Endothelial cell of umbilical vein (primary cell): ENCODE measurements around the gene HNRNPLL.

ENCODE experiments used
- EZH2 ChIP-seq: IDR thresholded peaks from 2 replicates; pipeline ENCODE4 v1.6.1; 2012; ENCODE audit warnings: borderline replicate concordance, low read depth, mild to moderate bottlenecking, moderate library complexity, low read length, inconsistent platforms; ENCODE audit not compliant: severe bottlenecking
- FOS ChIP-seq: IDR thresholded peaks from 2 replicates; pipeline ENCODE4 v1.6.1; 2011; ENCODE audit warnings: mild to moderate bottlenecking, low read length, moderate library complexity, borderline replicate concordance; ENCODE audit not compliant: insufficient read depth
- JUN ChIP-seq: IDR thresholded peaks from 2 replicates; pipeline ENCODE4 v1.6.1; 2011; ENCODE audit warnings: borderline replicate concordance, low read depth; ENCODE audit not compliant: insufficient read length, insufficient read depth
- POLR2A ChIP-seq: IDR thresholded peaks from 2 replicates; pipeline ENCODE4 v1.6.1; 2012; ENCODE audit warnings: low read depth, mild to moderate bottlenecking, control low read depth, low read length
- POLR2AphosphoS5 ChIP-seq: IDR thresholded peaks from 2 replicates; pipeline ENCODE4 v1.6.1; 2012; ENCODE audit warnings: low read depth, mild to moderate bottlenecking, control low read depth, low read length, moderate library complexity; ENCODE audit not compliant: insufficient read depth
- TF ChIP-seq, protein P1 (sequence below), 2 donors: IDR thresholded peaks; 1 replicate in 1 of 2; 2 replicates in 1 of 2; pipeline ENCODE4 v1.5.1; 2011; ENCODE audit warnings: low read length in 2 of 2, mild to moderate bottlenecking in 2 of 2, moderate library complexity in 2 of 2, control low read depth in 1 of 2, inconsistent platforms in 1 of 2, low read depth in 1 of 2; ENCODE audit not compliant: insufficient read depth in 1 of 2; ENCODE audit errors: extremely low read depth in 1 of 2

GRCh38 chr2:38596229-38596628, 6.5 kb downstream of the HNRNPLL start:
- TF ChIP-seq POLR2AphosphoS5 = no peak
- no peak for TF ChIP-seq FOS
- TF ChIP-seq, protein P1, sequence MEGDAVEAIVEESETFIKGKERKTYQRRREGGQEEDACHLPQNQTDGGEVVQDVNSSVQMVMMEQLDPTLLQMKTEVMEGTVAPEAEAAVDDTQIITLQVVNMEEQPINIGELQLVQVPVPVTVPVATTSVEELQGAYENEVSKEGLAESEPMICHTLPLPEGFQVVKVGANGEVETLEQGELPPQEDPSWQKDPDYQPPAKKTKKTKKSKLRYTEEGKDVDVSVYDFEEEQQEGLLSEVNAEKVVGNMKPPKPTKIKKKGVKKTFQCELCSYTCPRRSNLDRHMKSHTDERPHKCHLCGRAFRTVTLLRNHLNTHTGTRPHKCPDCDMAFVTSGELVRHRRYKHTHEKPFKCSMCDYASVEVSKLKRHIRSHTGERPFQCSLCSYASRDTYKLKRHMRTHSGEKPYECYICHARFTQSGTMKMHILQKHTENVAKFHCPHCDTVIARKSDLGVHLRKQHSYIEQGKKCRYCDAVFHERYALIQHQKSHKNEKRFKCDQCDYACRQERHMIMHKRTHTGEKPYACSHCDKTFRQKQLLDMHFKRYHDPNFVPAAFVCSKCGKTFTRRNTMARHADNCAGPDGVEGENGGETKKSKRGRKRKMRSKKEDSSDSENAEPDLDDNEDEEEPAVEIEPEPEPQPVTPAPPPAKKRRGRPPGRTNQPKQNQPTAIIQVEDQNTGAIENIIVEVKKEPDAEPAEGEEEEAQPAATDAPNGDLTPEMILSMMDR (IDR thresholded peaks at IDR 0.05; ENCODE audit: extremely low read depth in 1 of 2, insufficient read depth in 1 of 2, low read depth in 1 of 2, low read length in 2 of 2) = no peak
- no peak for TF ChIP-seq EZH2
- TF ChIP-seq POLR2A = no peak
- no peak for TF ChIP-seq JUN
